GM23338 (cell line): ENCODE measurements around the gene MAP3K10. TPM values are rescaled to one million over a fixed set of nuclear protein-coding genes. Genes with fewer than 3 reads are reported as not detected.

ENCODE experiments used
- ATAC-seq: fragments of 200-7000 bp; cut with Tn5 transposase; 3 replicates; pipeline ENCODE4 v1.9.1; 2020
- DNase-seq: peaks from one replicate; pipeline ENCODE4 v3.0.0-alpha.2; 2015; ENCODE audit warnings: low spot score
- H2AFZ ChIP-seq: fragments of 200-600 bp; sonication (generic); 2 replicates; pipeline ENCODE4 v1.8.0; 2016; ENCODE audit warnings: antibody characterized with exemption, mild to moderate bottlenecking, moderate library complexity
- H3F3A ChIP-seq: fragments of 200-600 bp; sonication (generic); replicated peaks from 2 replicates; pipeline ENCODE4 v1.8.0; 2017; ENCODE audit warnings: antibody characterized with exemption, mixed run types, low read depth
- H3K27ac ChIP-seq: fragments of 200-600 bp; sonication (generic); 2 replicates; pipeline ENCODE4 v1.6.1; 2016; ENCODE audit warnings: low read depth
- H3K27me3 ChIP-seq: fragments of 200-600 bp; sonication (generic); 2 replicates; pipeline ENCODE4 v1.8.0; 2016; ENCODE audit warnings: mild to moderate bottlenecking, mixed run types, moderate library complexity; ENCODE audit not compliant: insufficient read depth
- H3K36me3 ChIP-seq: fragments of 200-600 bp; sonication (generic); 2 replicates; pipeline ENCODE4 v1.8.0; 2016; ENCODE audit warnings: mild to moderate bottlenecking; ENCODE audit not compliant: insufficient read depth
- H3K4me1 ChIP-seq: fragments of 200-600 bp; sonication (generic); 2 replicates; pipeline ENCODE4 v1.8.0; 2016; ENCODE audit warnings: mild to moderate bottlenecking, moderate library complexity; ENCODE audit not compliant: insufficient read depth
- H3K4me2 ChIP-seq: fragments of 200-600 bp; sonication (generic); 2 replicates; pipeline ENCODE4 v1.7.1; 2017; ENCODE audit warnings: mixed run types
- H3K4me3 ChIP-seq: fragments of 200-600 bp; sonication (generic); 2 replicates; pipeline ENCODE4 v1.6.1; 2016; ENCODE audit warnings: mixed run types
- H3K79me2 ChIP-seq: fragments of 200-600 bp; sonication (generic); replicated peaks from 2 replicates; pipeline ENCODE4 v1.8.0; 2017; ENCODE audit warnings: mild to moderate bottlenecking; ENCODE audit not compliant: insufficient read depth
- H3K9me2 ChIP-seq: fragments of 200-600 bp; sonication (generic); 2 replicates; pipeline ENCODE4 v1.8.0; 2017; ENCODE audit not compliant: insufficient read depth
- H4K20me1 ChIP-seq: fragments of 200-600 bp; sonication (generic); replicated peaks from 2 replicates; pipeline ENCODE4 v1.8.0; 2017; ENCODE audit warnings: mild to moderate bottlenecking; ENCODE audit not compliant: insufficient read depth
- H3K27ac Mint-ChIP-seq: 2 replicates; pipeline ENCODE4 v1.8.0; 2020; ENCODE audit warnings: inconsistent platforms, mild to moderate bottlenecking, moderate library complexity, mixed read lengths
- H3K27me3 Mint-ChIP-seq: 3 replicates; pipeline ENCODE4 v1.8.0; 2022; ENCODE audit warnings: low read depth, mild to moderate bottlenecking, moderate library complexity, mixed read lengths, inconsistent platforms; ENCODE audit not compliant: insufficient read depth, poor library complexity
- H3K36me3 Mint-ChIP-seq: 3 replicates; pipeline ENCODE4 v1.8.0; 2021; ENCODE audit warnings: low read depth, mild to moderate bottlenecking, inconsistent platforms, moderate library complexity, mixed read lengths
- H3K4me1 Mint-ChIP-seq: 3 replicates; pipeline ENCODE4 v1.8.0; 2020; ENCODE audit warnings: mild to moderate bottlenecking, inconsistent platforms, mixed read lengths
- H3K4me3 Mint-ChIP-seq: 3 replicates; pipeline ENCODE4 v1.8.0; 2021; ENCODE audit warnings: moderate library complexity, mild to moderate bottlenecking, inconsistent platforms, mixed read lengths
- H3K9me3 Mint-ChIP-seq: 3 replicates; pipeline ENCODE4 v1.8.0; 2020; ENCODE audit warnings: moderate library complexity, mild to moderate bottlenecking, inconsistent platforms, mixed read lengths
- EZH2phosphoT487 ChIP-seq: fragments of 200-600 bp; sonication (generic); IDR thresholded peaks from one replicate; pipeline ENCODE4 v1.8.1; 2018; ENCODE audit warnings: antibody characterized with exemption; ENCODE audit not compliant: unreplicated experiment
- REST ChIP-seq: IDR thresholded peaks from one replicate; pipeline ENCODE4 v1.6.1; 2018; ENCODE audit warnings: antibody characterized with exemption; ENCODE audit not compliant: unreplicated experiment
- STAT1 ChIP-seq: IDR thresholded peaks from one replicate; pipeline ENCODE4 v1.6.1; 2016; ENCODE audit warnings: antibody characterized with exemption; ENCODE audit not compliant: unreplicated experiment
- ZNF462 ChIP-seq: fragments of 250-450 bp; sonication (Bioruptor Pico); IDR thresholded peaks from 2 replicates; pipeline ENCODE4 v1.5.0; 2020; ENCODE audit warnings: mild to moderate bottlenecking, moderate library complexity
- polyA plus RNA-seq: library from polyadenylated mRNA; unstranded; fragments of >200 nt; fragmentation: Nextera tagmentation; extraction: Ambion mirVana; gene quantifications from 2 replicates; pipeline ENCODE4 v1.2.1, GENCODE V29; 2016
- total RNA-seq: library from RNA; depleted of rRNA; stranded (reverse); fragments of >200 nt; shearing (Covaris generic); gene quantifications from 2 replicates; pipeline ENCODE4 v1.2.3, GENCODE V29; 2014

The MAP3K10 gene
- total and polyA plus RNA-seq, 2 experiments from 2014 or later = 5.9 to 13.7 TPM

GRCh38 chr19:40229484-40229883 lies 38.3 kb downstream of the MAP3K10 start (continued):
- no peak for TF ChIP-seq REST
- no peak for TF ChIP-seq ZNF462 (CRISPR knock-in tag)
- TF ChIP-seq STAT1 = no peak

- Histone ChIP-seq H3K79me2 (no peaks in the 10 kb centered on the region), H2AFZ (no peak overlapping the region), H3K36me3 (no peaks in the 10 kb centered on the region), H4K20me1 (no peaks in the 10 kb centered on the region), H3K4me3 (no peak overlapping the region), H3K4me1 (peaks cover 31% of the 10 kb centered on the region), H3K27ac (no peak overlapping the region), H3K4me2 (no peak overlapping the region), H3K27me3 (peaks cover 34% of the 10 kb centered on the region), H3F3A (peaks cover 3% of the 10 kb centered on the region; the same call in 1 of the 2 replicates), H3K9me2 (no peaks in the 10 kb centered on the region)
- Mint-ChIP-seq H3K27ac (no peak overlapping the region), H3K9me3 (peaks cover 3% of the 10 kb centered on the region; the same call in 1 of the 3 replicates), H3K36me3 (peaks cover 3% of the 10 kb centered on the region; the same call in 2 of the 3 replicates), H3K4me3 (no peak overlapping the region), H3K4me1 (peaks cover 38% of the 10 kb centered on the region), H3K27me3 (peaks cover 36% of the 10 kb centered on the region)
- DNase-seq = no peak
- no peak for ATAC-seq
- TF ChIP-seq ZNF462 (CRISPR knock-in tag) (no peak), EZH2phosphoT487 (no peak)
Observed at GRCh38 chr19:40229926-40230417, 38.7 kb downstream of the MAP3K10 start.
